Parathyroid adenoma (tissue), 2 donors: ENCODE results near the gene PARD3B.

Experiments
- H2AFZ ChIP-seq: fragments of 300-600 bp; sonication (generic); one replicate; pipeline ENCODE4 v1.7.0; 2017; ENCODE audit warnings: antibody characterized with exemption, mild to moderate bottlenecking
- H3K27ac ChIP-seq: fragments of 300-600 bp; sonication (generic); one replicate; pipeline ENCODE4 v1.7.0; 2017
- H3K27me3 ChIP-seq: fragments of 300-600 bp; sonication (generic); one replicate; pipeline ENCODE4 v1.7.0; 2017; ENCODE audit warnings: low read length; ENCODE audit not compliant: control insufficient read depth, insufficient read depth
- H3K36me3 ChIP-seq: fragments of 300-600 bp; sonication (generic); one replicate; pipeline ENCODE4 v1.7.0; 2017; ENCODE audit warnings: low read length; ENCODE audit not compliant: control insufficient read depth, insufficient read depth
- H3K4me1 ChIP-seq: fragments of 300-600 bp; sonication (generic); one replicate; pipeline ENCODE4 v1.7.0; 2017; ENCODE audit warnings: control low read depth
- H3K4me2 ChIP-seq: fragments of 300-600 bp; sonication (generic); one replicate; pipeline ENCODE4 v1.7.0; 2017; ENCODE audit warnings: low read length
- H3K4me3 ChIP-seq: fragments of 300-600 bp; sonication (generic); one replicate; pipeline ENCODE4 v1.7.0; 2017; ENCODE audit warnings: low read depth, low read length
- H3K79me2 ChIP-seq: fragments of 300-600 bp; sonication (generic); one replicate; pipeline ENCODE4 v1.7.0; 2017; ENCODE audit warnings: control low read depth
- H3K9ac ChIP-seq: fragments of 300-600 bp; sonication (generic); one replicate; pipeline ENCODE4 v1.7.0; 2017; ENCODE audit warnings: mild to moderate bottlenecking
- H3K9me3 ChIP-seq: fragments of 300-600 bp; sonication (generic); one replicate; pipeline ENCODE4 v1.7.0; 2017; ENCODE audit warnings: low read length; ENCODE audit not compliant: control insufficient read depth
- TF ChIP-seq, protein P1 (sequence below): fragments of 300-600 bp; sonication (generic); IDR thresholded peaks from one replicate; pipeline ENCODE4 v1.7.0; 2017; ENCODE audit warnings: antibody characterized with exemption, mild to moderate bottlenecking
- donor health status: primary hyperparathyroidism.

Gene PARD3B

DNA sequence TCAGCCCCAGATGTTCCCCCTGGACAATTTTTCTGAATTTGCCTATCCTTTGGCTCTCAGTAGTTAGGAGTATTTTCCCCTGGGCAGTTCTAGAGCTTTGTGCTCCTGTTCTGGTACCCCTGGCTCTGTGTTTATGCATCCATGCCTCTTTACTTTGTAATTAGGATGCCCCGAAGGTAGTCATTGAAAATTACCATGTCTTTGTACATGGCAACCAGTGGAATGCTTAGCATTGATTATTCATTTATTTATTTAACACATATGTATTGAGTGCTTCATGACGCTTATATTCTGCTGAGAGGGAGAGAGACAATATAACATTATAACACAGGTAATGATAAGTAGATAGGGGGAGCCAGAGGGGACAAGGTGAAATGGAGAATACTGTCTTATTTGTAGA is 346.5 kb downstream of the PARD3B start:
- peaks cover 9% of the 10 kb centered on the region for H3K79me2 ChIP-seq
- no peaks in the 10 kb centered on the region for H3K4me1 ChIP-seq
- H3K9ac ChIP-seq: no peak overlapping the region
- no peak overlapping the region for H3K4me2 ChIP-seq
- no peaks in the 10 kb centered on the region for H3K27me3 ChIP-seq
- H3K9me3 ChIP-seq: no peaks in the 10 kb centered on the region
- no peak overlapping the region for H2AFZ ChIP-seq
- no peak overlapping the region for H3K27ac ChIP-seq
- no peaks in the 10 kb centered on the region for H3K36me3 ChIP-seq
- H3K4me3 ChIP-seq: no peak overlapping the region
- TF ChIP-seq, protein P1, sequence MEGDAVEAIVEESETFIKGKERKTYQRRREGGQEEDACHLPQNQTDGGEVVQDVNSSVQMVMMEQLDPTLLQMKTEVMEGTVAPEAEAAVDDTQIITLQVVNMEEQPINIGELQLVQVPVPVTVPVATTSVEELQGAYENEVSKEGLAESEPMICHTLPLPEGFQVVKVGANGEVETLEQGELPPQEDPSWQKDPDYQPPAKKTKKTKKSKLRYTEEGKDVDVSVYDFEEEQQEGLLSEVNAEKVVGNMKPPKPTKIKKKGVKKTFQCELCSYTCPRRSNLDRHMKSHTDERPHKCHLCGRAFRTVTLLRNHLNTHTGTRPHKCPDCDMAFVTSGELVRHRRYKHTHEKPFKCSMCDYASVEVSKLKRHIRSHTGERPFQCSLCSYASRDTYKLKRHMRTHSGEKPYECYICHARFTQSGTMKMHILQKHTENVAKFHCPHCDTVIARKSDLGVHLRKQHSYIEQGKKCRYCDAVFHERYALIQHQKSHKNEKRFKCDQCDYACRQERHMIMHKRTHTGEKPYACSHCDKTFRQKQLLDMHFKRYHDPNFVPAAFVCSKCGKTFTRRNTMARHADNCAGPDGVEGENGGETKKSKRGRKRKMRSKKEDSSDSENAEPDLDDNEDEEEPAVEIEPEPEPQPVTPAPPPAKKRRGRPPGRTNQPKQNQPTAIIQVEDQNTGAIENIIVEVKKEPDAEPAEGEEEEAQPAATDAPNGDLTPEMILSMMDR: no peak

DNA sequence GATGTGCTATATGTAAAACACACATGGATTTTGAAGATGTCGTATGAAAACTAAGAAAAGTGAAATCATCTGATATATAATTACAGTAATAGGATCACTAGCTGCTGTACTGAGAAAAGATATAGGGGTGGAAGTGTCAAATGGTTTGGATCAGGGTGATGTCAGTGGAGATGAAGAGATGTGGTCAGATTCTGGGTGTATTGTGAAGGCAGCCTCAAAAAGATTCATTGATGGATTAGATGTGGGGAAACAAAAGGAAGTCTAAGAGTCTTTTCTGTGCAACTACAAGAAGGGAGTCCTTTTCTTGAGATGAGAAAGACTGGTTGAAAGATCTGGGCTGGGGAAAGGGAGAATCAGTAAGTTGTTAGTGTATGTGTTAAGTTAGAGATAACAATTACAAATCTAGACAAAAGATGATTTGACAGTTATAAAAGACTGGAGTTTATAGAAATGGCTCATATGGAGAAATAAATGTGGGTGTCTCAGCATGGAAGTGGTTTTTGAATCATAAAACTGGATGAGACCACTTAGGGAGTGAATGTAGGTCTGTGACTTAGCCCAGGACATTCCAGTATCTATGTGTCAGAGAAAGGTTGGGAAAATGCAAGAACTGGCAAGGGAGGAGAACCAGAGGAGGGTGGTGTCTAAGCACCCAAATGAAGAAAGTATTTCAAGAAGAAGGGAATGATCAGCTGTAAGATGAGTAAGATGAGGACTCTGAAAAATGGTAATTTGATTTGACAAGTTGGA is 347.4 kb downstream of the PARD3B start:
- Histone ChIP-seq H3K9me3 (no peaks in the 10 kb centered on the region), H3K79me2 (peaks cover 9% of the 10 kb centered on the region), H3K4me3 (no peak overlapping the region), H3K4me2 (no peak overlapping the region), H3K4me1 (no peaks in the 10 kb centered on the region), H3K27ac (no peak overlapping the region), H3K36me3 (no peaks in the 10 kb centered on the region), H3K27me3 (no peaks in the 10 kb centered on the region), H3K9ac (no peak overlapping the region), H2AFZ (no peak overlapping the region)
- TF ChIP-seq, protein P1: no peak

DNA sequence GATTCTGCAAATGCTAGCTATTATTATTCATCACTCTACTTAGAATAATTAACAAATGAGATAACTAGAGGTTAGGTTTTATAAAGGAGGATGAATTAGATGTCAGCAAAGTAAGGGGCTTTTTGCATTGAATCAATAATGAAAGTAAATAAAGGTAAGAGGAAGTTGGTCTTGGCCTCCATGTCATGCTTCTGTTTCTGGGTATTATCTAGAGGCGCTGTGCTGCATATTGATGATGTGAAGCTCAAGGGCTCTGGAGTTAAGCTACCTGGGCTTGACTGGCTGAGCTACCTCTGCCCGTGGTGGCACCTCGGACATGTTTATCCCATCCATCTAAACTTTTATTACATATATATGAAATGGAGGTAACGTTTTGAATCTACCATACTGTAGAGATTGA is 350.9 kb downstream of the PARD3B start:
- Histone ChIP-seq H3K79me2 (peaks cover 10% of the 10 kb centered on the region), H3K27me3 (no peaks in the 10 kb centered on the region), H3K4me3 (no peak overlapping the region), H3K36me3 (no peaks in the 10 kb centered on the region), H3K4me1 (no peaks in the 10 kb centered on the region), H3K9me3 (no peaks in the 10 kb centered on the region), H2AFZ (no peak overlapping the region), H3K9ac (no peak overlapping the region), H3K4me2 (no peak overlapping the region), H3K27ac (no peak overlapping the region)
- TF ChIP-seq, protein P1: no peak

DNA sequence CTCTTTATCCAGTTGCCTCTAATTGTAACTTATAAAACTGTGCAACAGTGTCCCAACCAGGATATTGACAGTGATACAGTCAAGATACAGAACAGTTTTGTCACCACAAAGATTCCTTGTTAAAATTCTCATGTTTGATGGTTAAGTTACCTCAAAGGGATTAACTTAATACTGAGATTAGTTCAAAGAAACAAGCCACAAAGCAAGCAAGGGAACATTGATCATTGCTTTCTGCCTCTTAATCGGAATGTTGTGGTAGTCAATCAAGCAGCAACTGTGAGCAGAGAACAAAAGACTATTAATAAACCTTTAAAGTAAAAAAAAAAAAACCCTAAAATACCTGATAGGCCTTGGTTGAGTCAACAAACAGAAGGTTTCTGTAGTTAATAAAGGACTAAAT is 352.3 kb downstream of the PARD3B start:
- H3K79me2 ChIP-seq: peaks cover 20% of the 10 kb centered on the region
- H3K27ac ChIP-seq: no peak overlapping the region
- TF ChIP-seq, protein P1: no peak
- H3K9ac ChIP-seq: no peak overlapping the region
- no peak overlapping the region for H3K4me2 ChIP-seq
- no peaks in the 10 kb centered on the region for H3K9me3 ChIP-seq
- no peaks in the 10 kb centered on the region for H3K4me1 ChIP-seq
- no peak overlapping the region for H3K4me3 ChIP-seq
- H3K27me3 ChIP-seq: no peaks in the 10 kb centered on the region
- H3K36me3 ChIP-seq: no peaks in the 10 kb centered on the region
- H2AFZ ChIP-seq: no peak overlapping the region
